ENCODE data around the gene PSMB3. TPM values are rescaled to one million over a fixed set of nuclear protein-coding genes. Genes with fewer than 3 reads are reported as not detected.

PSMB3 gene
- total RNA-seq = 540 and 549 TPM in 2 replicates

DNA sequence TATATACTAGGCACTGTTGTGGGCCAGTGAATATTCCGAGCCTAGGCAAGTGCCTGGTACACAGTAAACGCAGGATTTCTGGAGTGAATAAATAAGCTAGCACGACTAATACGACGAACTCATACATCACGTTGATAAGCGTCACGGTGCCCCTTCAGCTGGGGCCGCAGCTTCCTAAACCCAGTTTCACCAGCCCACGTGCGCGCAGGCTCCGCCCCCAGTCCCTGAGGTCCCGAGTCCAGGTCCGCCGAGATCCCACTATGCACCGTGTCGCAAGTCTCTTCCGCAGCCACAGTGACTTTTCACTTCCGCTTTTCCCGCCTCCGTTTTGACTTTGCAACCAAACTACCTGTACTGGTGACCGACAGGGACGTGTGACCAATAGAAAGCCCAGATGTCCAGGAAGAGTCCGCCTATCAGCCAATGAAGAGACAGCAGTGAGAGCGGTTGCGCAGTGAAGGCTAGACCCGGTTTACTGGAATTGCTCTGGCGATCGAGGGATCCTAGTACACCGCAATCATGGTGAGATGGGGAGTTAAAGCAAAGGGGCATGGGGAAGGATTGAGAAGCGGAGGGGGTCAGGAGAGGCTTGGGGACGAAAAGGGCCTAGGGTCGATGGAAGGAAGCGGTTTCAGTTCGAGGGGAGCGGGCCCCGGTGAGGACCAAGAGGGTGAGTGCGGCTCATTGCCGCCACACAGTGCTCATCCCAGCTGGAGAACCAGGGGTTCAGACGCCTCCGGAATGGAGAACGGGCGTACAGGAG, at the start of gene PSMB3:
PSMB3 (plus strand) TSS at position 434 of the 763 bp plus-strand sequence; CDS start at position 520, 86 bp downstream.

DNA sequence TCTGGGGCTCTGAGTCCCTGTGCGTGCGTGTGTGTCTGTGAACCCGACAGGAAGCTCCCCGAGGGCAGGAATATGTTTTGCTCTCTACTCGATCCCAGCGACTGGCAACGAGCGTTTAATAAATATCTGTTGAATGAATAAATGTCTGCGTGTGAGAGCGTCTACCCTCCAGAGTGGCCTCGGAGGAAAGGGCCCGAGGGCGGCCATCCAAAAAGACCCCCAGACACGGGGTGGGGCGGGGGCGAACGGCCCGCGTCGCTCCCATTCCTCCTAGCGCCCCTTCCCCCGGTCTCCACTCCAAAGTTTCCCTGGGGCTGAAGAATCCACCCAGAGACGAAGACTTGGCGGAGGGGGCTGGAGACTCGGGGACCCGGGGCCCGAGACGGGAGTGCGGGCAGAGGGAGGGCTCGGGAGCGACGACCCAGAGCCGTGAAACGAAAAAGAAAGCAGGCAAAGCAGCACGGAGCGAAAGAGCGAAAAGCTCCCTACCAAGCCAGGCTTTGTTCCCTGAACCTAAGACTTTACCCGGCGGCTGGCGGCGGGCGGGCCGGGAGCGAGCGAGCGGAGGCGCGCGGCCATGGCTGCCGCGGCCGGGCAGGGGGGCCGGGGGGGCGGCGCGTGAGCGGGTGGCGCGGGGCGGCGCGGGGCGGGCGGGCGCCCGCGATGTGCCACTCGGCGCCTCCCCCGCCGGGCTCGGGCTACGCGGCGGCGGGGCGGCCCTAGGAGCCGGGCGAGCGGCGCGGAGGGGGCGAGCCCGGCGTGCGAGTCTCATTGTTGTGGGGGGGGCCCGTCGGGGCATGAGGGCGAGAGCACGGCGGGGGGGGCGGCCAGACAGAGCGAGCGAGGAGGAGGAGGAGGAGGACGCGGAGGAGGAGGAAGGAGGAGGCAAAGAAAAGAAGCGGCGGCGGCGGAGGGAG, 47.7 kb upstream of the PSMB3 start, which contains the start of gene MLLT6:
MLLT6 (plus strand) TSS at position 668 of the 917 bp plus-strand sequence. CDS start 360 bp downstream, outside the sequence.

DNA sequence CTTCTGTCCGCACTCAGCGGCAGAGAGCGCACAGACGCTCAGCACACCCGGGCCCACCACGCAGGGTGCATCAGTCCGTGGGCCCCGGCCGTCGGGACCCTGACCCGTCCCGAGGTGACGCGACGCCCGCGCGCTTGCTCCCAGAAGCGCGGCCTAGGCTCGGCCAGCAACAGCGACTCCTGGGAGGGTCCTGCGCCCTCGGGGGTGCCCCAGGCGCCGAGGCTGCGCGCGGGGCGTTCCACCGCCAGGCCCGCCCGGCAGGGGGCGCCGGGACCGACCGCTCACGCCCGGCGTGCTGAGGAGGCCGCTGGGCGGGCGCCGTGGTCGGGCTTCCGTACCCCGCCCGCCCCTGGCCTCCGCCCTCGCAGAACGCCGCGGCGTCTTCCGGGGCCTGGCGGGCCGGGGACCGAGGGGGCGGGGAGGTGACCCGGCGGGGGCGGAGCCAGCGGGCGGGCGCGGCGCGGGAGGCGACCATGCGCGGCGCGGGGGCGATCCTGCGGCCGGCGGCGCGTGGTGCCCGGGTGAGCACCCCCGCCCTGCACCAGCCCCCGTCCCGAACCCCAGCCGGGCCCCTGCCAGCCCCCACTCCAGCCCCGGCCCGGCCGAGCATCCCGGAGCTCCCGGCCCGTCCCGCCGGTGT, 22.5 kb upstream of the PSMB3 start, which contains the start of gene CISD3:
CISD3 (plus strand) TSS at position 456 of the 640 bp plus-strand sequence; CDS start at position 474, 18 bp downstream.

DNA sequence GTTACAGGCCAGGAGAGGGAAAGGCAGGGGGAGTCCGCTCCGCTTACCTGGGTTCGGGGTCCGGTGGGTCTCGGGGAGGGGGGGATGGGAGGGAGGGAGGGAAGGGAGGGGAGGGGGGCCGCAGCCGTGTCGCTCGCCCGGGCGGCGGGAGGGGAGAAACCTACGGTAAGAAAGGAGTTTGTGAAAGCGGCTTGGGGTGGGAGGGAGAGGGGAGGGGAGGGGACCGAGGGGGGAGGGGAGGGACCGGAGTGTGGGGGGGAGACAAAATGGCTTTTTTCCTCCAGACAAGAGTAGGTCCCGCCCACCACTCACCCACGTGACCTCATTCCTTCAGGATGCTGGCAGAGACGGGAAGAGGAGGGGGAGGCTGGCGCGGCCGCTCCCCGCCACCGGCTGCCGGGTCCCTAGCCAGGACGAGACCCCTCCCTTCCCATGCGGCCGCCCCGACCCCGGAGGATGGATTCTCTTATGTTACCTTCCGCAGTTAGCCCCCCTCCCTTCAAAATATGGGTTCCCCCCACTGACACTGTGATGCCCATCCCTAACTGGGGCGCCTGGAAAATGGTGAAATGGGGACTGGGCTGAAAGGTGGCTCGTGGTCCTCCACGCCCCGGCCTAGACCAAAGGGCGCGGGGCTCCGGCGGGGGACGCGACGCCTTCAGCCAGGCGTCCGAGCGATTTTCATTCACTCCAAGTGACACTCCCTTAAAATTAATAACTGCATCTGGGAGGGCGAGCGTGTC, 4.2 kb upstream of the PSMB3 start, which contains the start of gene PCGF2:
PCGF2 (minus strand) TSS at position 188 of the 743 bp plus-strand sequence. CDS start 7,934 bp downstream, outside the sequence.

DNA sequence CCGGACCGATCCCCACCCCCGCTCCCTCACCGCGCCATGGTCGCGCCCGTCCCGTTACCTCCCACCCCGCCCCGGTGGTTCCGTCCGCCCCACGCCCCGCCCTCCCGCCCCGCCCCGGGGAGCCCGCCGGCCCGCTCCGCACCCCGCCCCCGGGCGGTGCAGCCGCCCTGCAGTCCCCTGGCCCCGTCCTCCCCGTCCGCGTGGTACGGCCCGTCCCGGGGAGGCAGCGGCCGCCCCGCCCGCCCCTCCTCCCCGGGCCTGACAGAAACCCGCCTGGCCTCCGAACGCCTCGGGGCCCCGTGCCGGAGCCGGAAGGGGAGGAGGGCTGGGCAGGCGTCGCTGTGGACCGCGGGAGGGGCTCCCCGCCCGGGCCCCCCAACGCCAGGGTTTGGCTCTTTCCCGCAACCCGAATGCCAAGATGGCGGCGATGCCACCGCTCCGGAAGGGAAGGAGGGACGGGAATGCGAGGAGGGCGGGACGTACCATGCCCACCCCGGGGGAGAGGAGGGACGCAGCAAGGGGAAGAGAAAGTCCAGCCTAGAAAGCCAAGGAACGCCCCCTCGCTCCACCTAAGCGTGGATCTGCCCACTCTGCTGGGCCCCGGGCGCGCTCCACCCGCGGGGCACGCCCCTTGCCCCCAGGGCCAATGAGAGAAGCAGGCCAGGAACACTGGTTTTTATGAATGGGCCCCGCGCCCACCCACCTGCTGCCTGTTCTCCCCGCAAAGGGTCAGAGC, 47.1 kb downstream of the PSMB3 start, which contains the start of gene PIP4K2B:
PIP4K2B (minus strand) TSS at position 56 of the 736 bp plus-strand sequence. CDS start 132 bp downstream, outside the sequence.

Other genes starting within 250 kb of the PSMB3 start
- gene SRCIN1, start 146.8 kb upstream of the PSMB3 start, total RNA-seq = 0.32 TPM in 1 of 2 replicates, not detected in the other
- 1.5 and 4.2 TPM in 2 replicates for gene EPOP, start 77.8 kb upstream of the PSMB3 start, total RNA-seq
- gene MLLT6, start 47.5 kb upstream of the PSMB3 start, total RNA-seq = 14.3 and 21.6 TPM in 2 replicates
- 4.9 and 5.3 TPM in 2 replicates for gene CISD3, start 22.4 kb upstream of the PSMB3 start, total RNA-seq
- gene PCGF2, start 4.4 kb upstream of the PSMB3 start, total RNA-seq = 3.6 and 5.5 TPM in 2 replicates
- 40.3 and 55.8 TPM in 2 replicates for gene PIP4K2B, start 46.8 kb downstream of the PSMB3 start, total RNA-seq
- 7.8 and 9.7 TPM in 2 replicates for gene CWC25, start 72.6 kb downstream of the PSMB3 start, total RNA-seq
- gene RPL23, start 101.0 kb downstream of the PSMB3 start, total RNA-seq = 903 and 1,481 TPM in 2 replicates
- 92.6 and 93.9 TPM in 2 replicates for gene LASP1, start 117.3 kb downstream of the PSMB3 start, total RNA-seq
- not detected in 2 replicates for gene FBXO47, start 214.7 kb downstream of the PSMB3 start, total RNA-seq

Measured in epithelial cell of umbilical artery (primary cell).